Left renal pelvis (tissue), 4 donors: ENCODE measurements around the gene PLEKHJ1. TPM values are rescaled to one million over a fixed set of nuclear protein-coding genes. Genes with fewer than 3 reads are reported as not detected.
A peak's percentile ranks its signal among the peaks of the same experiment; 100 is the strongest.
"Not testable (repeated sequence)": the region's sequence is repeated elsewhere in the genome, so short reads cannot be mapped to it uniquely, and the experiment has no call there.

Experiments used
- DNase-seq, 4 donors: peaks; one replicate each; pipeline ENCODE4 v3.0.0-alpha.2; 2013; ENCODE audit warnings: low read depth in 4 of 4, low spot score in 3 of 4
- polyA plus RNA-seq, 4 donors: library from polyadenylated mRNA; unstranded; fragments of 120-200 nt; gene quantifications; one replicate each; pipeline ENCODE4 v1.2.1, GENCODE V29; 2013; ENCODE audit not compliant: insufficient read length in 4 of 4

Gene PLEKHJ1, protein sequence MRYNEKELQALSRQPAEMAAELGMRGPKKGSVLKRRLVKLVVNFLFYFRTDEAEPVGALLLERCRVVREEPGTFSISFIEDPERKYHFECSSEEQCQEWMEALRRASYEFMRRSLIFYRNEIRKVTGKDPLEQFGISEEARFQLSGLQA
- polyA plus RNA-seq, result 10 to 100 TPM; 53.6 to 86.5 (median 56.1) TPM

DNA sequence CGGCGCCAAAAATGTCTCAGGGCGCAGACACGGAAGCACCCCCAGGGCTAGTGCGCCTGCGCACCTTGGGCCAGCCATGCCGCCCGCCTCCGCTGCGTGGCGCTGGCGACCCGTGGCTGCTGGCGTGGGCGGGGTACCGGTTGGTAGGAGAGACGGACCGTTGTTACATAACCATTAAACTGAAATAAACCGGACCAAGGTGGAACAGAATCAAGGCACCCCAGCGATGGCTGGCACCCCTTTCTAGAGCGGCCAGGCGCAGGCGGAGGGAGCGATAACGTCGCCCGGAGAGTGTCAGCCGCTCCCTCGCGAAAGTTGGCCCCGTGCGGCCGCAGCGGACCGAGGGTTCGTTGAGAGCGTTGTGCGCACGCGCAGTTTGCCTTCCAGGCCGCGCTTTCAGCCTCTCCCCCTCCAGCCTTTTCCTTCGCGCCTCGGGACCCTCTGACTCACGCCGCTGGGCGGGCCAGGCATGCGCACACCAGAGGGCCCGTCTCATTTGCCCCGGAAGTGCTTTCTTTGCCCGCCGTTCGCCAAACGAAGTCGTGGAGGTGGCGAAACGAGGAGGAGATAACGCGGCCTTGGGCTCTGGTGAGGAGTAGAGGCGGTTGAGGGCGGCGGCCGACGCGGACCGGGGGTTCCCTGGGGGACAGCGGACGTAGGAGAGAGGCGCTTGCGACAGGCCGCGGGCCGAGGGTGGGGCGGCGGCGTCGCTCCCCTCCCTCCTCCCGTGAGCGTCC, at the start of gene PLEKHJ1, which contains the start of gene SF3A2:
PLEKHJ1 (minus strand) TSS at position 16 of the 737 bp plus-strand sequence. CDS start 81 bp downstream, outside the sequence.
SF3A2 (plus strand) TSS at position 511 of the 737 bp plus-strand sequence. CDS start 6,595 bp downstream, outside the sequence.
- DNase-seq, result peak; percentile 92 to 96 (median 94)

DNA sequence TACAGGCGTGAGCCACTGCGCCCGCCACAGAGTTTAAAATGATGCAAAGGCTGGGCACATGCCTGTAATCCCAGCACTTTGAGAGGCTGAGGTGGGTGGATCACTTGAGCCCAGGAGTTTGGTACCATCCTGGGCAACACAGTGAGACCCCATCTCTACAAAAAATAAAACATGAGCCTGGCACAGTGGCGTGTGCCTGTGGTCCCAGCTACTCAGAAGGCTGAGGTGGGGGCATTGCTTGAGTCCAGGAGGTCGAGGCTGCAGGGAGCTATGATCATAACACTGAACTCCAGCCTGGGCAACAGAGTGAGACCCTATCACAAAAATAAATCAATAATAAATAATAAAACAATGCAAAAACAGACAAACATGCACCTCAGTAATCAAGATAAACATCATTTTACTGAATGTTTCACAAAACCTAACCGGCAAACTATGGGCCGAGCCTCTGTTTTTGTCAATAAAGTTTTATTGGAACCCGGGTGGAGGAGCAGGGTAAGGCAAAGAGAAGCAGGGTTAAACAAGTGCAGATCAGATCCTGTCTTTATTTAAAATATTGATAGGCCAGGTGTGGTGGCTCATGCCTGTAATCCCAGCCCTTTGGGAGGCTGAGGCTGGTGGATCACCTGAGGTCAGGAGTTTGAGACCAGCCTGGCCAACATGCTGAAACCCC, 47.8 kb upstream of the PLEKHJ1 start:
- DNase-seq, result no peak

DNA sequence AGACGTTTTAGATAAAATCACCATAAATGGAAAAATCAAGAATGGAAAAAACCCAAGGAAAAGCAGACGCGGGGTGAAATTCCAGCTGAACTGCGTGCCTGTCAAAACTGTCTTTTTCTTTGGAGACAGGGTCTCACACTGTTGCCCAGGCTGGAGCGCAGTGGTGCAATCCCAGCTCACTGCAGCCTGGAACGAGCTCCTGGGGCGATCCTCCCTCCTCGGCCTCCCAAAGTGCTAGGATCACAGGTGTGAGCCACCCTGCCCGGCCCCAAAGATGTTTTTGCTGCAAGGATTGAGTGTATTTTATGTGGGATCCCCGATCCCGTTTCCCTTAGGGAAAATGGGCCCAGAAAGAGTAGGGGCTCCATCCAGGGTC, 46.7 kb upstream of the PLEKHJ1 start:
- DNase-seq, result no peak

DNA sequence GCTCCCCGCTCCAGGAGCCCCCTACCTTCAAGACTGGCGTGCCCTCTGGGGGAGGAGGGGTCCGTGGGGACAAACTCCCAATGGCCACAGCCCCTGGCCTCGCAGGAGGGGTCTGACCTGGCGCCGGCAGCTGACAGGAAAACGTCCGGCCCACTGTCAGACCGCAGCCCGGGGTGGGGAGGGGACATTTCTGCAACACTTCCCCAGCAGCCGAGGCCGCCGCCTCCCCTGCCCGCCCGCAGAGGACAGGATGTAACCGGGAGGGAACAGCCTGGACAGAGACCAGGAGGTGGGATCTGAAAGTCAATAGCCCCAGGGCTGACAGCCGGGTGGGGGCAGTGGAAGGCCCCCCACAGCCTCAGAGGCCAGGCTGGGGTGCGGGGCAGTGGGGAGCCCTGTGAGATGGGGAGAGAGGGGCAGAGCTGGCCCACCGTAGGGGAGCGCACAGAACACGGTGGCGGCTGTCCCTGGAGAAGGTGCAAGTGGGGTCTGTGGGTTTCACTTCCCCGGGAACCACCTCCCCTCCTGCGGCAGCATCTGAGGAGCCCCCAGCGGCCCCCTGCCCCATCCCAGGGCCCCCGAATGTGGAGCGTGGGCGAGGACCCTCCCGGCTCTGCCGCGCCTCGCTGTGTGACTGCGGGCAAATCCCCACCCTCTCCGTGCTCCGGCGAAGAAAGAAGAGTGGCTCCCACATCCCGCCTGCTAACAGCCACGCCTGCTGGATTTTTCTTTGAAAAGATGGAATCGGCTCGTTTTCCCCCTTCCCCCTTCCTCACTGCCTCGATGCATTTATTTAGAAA, 46.1 kb upstream of the PLEKHJ1 start, which contains the start of gene PEAK3:
PEAK3 (minus strand) TSS at position 114 of the 800 bp plus-strand sequence. CDS start 1,244 bp downstream, outside the sequence.
- DNase-seq, result no peak

DNA sequence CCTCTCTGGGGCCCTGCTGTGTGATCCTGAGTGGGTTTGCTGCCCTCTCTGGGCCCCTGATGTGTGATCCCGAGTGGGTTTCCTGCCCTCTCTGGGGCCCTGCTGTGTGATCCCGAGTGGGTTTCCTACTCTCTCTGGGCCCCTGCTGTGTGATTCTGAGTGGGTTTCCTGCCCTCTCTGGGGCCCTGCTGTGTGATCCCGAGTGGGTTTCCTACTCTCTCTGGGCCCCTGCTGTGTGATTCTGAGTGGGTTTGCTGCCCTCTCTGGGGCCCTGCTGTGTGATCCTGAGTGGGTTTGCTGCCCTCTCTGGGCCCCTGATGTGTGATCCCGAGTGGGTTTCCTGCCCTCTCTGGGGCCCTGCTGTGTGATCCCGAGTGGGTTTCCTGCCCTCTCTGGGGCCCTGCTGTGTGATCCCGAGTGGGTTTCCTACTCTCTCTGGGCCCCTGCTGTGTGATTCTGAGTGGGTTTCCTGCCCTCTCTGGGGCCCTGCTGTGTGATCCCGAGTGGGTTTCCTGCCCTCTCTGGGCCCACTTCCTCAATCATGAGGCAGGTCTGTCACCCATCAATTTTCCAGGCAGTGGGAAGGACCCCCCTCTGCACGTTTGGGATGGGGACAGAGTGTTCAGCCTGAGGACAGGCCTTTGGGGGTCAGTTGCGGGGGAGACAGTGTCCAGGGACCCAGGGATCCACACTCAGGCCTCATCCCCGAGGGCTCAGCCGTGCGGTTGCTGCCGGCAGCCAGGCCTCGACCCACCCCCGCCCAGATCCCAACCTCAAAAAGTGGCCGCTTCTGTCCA, 45.3 kb upstream of the PLEKHJ1 start:
- DNase-seq, result not testable (repeated sequence)

DNA sequence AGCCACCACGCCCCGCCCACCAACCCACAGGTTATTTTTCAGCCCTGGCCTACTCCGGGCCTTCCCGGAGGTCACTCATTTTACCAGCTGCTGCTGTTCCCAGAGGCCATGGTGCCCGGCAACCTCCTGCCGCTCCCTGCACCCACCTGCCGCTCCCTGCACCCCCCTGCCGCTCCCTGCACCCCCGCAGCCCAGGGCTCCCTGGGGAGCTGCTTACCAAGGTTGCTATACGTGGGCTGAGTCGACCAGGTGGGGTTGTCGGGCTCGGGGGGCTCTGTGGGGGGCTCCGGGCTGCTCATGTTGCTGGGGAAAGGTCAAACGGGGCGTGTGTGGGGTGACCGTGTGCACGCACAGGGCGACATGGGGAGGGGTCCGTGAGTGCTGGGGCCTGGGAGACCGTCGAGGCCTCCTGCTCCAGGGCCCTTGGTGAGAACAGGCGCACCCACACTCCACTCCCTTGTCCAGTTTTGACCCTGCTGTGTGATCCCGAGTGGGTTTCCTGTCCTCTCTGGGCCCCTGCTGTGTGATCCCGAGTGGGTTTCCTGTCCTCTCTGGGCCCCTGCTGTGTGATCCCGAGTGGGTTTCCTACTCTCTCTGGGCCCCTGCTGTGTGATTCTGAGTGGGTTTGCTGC, 44.6 kb upstream of the PLEKHJ1 start:
- DNase-seq, result no peak

DNA sequence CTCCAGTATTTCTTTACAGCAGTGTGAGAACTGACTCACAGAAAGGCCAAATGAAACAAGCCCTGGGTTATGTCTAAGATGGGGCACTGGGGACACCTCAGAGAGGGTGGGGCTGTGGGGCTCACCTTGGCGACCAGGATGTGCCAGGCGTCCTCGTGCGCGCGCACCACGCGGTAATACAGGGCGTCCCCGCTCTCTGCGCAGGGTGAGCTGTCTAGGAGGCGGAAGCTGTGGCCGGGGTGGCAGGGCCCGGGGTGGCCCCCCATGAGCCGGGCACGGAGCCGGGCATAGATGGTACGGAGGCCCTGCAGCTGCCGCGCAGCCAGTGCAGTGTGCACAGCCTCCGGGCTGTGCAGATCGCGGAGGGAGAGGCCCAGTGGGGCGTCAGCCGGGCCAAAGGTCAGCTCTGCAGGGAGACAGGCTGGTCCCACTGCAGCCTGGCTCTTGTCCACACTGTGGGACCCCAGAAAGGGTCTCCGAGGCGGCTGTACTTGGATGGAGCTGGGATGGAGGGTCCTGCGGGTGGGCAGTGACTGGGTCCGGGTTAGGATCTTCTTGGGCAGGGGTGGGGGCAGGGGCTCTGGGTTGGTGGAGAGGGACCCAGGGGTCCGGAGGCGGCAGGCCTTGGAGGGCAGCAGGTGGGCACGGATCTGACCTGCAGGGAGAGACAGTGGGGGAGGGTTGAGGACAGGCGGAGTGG, 42.5 kb upstream of the PLEKHJ1 start:
- DNase-seq, result no peak

DNA sequence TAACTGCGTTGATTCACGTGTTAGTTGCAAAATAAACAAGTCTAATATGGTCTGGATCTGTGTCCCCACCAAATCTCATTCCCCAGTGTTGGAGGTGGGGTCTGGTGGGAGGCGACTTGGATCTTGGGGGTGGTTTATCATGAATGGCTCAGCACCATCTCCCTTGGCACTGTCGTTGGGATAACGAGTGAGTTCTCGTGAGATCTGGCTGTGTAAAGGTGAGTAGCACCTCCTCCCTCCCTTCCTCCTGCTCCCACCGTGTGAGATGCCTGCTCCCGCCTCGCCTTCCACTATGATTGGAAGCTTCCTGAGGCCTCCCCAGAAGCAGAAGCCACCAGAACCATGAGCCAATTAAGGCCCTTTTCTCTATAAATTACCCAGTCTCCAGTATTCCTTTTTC, 41.0 kb upstream of the PLEKHJ1 start:
- DNase-seq, result no peak

DNA sequence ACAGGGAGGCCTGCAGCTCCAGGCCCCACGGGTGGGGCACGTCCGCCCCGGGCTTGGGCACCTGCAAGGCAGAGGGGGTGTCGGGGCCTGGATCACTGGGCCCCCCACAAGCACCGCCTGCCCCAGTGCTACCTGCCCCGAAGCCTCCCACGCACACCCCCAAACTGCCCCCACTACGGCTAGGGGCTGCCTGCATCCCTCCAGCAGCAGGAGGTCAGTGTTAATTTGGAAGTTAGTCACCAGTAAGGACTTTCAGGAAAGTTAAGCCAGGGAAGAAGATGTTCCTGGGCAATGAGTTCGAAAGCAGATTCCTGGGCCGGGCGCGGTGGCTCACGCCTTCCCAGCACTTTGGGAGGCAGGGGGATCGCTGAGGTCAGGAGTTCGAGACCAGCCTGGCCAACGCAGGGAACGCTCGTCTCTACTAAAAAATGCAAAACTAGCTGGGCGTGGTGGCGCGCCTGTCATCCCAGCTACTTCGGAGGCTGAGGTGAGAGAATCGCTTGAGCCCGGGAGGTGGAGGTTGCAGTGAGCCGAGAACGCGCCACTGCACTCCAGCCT, 40.4 kb upstream of the PLEKHJ1 start:
- no peak for DNase-seq

DNA sequence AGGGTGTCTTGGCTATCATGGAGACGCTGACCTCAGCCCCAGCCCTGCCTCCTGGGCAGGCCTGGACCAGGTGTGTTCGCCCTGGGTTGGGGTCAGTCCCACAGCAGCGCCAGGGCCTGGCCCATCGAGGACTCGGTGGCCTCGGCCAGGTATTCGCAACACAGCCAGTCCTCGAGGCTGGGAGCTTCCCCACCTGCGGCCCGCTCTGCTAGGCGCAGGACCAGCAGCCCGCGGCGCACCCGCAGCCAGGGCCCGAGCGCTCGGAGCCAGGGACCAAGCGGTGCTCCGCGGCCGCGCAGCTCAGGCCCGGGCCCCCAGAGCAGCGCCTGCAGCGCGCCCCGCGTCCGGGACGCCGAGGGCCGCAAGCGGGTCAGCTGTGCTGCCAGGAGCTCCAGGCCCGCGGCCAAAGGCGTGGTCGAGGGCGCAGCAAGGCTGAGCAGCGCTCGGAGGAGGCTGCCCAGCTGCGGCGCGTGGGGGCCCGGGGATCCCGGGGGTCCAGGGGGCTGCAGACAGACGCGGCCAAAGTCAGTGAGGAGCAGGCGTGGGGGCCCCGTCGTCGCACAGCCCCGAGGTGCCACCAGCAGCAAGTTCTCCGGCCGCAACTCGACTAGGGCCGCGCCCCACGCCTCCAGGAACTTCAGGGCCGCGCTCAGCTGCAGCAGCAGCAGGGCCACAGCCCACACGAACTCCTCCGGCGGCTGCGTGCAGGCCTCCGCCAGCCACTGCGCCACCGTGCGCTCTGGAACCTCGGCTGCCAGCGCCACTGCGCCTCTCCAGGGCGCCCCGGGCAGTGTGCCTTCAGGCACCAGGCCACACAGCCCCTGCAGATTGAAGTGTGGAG, 39.7 kb upstream of the PLEKHJ1 start:
- DNase-seq, result no peak

DNA sequence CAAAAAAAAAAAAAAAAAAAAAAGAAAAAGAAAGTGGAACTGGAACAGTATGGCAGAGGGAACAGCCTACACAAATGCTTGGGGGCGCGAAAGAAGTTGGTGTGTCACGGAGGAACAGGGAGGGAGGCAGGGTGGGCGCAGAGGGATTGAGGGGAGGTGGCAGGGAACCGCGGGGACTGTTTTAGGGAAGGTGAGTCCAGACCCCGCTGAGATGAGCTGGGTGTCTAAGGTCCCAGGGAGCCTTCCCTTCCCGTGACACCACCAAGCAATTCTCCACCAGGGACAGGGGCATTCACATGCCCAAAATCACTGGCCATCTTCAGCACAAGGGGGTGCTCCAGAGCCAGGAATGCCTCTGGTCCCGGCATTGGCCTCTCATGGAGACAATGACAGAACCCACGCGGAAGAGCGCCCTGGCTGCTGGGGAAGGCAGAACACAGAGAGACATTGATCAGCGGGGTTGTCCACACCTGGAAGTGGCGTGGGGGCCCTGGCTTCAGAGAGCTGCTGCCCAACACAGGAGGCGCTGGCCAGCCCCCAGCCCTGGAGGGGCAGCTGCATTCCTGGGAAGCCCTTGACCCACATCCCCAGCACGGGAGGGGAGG, 38.9 kb upstream of the PLEKHJ1 start:
- no peak for DNase-seq

DNA sequence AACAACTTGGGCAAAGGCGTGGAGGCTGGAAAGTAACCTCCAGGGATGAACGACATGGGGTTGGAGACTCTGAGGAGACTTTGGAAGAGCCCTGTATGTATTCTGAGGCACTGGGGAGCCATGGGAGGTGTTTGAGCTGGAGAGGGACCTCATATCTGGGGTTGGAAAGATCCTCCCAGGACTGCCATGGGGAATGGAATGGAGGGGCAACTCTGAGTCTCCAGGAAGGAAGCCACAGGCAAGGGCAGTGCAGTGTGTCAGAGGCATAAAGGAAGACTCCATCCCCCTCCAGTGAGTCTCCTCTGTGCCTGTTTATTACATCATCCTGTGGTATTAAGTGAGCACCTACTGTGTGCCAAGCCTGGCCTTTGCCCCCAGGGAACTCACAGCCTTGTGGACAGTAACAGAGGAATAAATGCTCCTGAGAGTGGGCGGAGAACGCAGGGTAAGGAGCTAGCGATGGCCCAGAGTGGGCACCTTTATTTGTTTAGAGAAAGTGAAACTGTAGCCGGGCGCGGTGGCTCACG, 38.1 kb upstream of the PLEKHJ1 start:
- DNase-seq, result no peak

DNA sequence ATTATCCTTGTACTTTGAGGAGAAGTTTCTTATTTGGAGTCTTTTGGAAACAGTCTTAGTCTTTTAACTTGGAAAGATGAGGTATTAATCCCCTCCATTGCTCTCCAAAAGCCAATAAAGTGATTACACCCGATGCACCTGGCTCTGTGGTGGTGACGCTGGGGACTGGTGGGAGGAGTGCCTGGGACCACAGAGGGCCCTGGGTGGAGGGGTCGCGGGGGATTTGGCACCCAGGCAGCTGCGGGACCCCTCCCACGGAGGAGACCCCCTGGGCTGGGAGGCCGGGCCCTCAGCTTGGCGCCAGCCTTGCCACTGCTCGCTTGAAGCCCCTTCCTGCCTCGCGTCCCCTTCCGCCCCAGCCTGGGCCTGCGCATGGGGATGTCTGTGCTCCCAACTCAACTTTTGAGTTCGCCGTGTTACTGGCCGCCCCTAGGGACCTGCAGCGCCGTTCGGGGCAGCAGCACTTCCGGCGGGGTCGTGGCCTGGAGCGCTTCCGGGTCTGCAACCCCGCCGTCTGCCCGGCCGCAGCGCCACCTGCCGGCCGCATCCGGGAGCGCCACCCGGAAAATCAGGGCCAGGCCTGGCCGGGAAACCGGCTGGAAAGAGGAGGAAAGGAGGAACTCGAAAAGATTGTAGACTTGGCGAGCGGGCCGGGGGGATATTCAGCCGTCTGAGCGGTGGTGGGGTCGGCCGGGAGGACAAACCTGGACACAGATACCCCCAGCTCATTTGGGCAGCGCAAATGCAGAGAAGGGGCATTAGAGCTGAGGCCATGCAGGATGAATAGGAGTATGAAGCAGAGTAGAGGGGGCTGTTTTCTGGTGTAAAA, 37.4 kb upstream of the PLEKHJ1 start:
- DNase-seq, result no peak

DNA sequence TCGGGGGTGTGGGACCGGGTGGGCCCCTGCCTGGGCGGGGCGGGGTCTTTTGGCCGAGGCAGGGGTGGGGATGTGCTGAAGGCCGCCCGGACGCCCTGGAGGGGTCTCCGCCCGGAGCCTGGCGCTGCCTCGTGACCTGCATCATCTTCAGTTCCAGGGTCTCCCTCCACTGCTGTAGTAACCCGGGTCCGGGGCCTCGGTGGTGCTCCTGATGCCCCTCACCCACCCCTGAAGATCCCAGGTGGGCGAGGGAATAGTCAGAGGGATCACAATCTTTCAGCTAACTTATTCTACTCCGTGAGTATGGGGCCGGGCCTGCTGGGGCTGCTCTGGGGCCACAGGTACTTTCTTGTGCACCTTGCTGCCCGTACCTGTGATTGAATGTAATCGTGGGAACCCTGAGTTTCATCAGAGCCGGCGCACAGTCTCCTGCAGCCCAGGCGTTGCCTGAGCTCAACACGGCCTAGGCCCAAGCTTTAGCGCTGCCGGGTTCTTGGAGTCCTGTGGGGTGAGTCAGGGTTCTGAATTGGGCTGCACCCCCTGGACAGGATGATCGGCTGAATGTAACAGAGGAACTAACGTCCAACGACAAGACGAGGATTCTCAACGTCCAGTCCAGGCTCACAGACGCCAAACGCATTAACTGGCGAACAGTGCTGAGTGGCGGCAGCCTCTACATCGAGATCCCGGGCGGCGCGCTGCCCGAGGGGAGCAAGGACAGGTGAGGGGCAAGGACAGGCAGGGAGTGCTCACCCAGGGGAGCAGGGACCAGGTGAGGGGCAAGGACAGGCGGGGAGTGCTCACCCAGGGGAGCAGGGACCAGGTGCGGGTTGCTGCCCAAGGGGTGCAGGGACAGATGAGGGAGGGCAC, 35.3 kb upstream of the PLEKHJ1 start:
- DNase-seq, result no peak
